Airway epithelial cell (primary cell): ENCODE results near the gene INAFM1. TPM values are rescaled to one million over a fixed set of nuclear protein-coding genes. Genes with fewer than 3 reads are reported as not detected.

Experiments used
- total RNA-seq: library from RNA; depleted of rRNA; stranded (reverse); fragments of >200 nt; gene quantifications from 2 replicates; pipeline ENCODE4 v1.2.3, GENCODE V29; 2015

The INAFM1 gene
- total RNA-seq: 2.0 and 4.9 TPM in 2 replicates

GRCh38 chr19:47274071-47274890 lies at the start of gene INAFM1:
TSS of gene INAFM1 (plus strand) at chr19:47274885. CDS start at chr19:47274920, 35 bp downstream.

GRCh38 chr19:47230921-47231214 lies 43.8 kb upstream of the INAFM1 start, which contains the start of gene BBC3:
TSS of gene BBC3 (minus strand) at chr19:47231199. CDS start at chr19:47228431, 2,768 bp downstream.

GRCh38 chr19:47255879-47256692 lies 18.6 kb upstream of the INAFM1 start, which contains the start of gene CCDC9:
TSS of gene CCDC9 (plus strand) at chr19:47256525. CDS start at chr19:47258401, 1,876 bp downstream.

DNA sequence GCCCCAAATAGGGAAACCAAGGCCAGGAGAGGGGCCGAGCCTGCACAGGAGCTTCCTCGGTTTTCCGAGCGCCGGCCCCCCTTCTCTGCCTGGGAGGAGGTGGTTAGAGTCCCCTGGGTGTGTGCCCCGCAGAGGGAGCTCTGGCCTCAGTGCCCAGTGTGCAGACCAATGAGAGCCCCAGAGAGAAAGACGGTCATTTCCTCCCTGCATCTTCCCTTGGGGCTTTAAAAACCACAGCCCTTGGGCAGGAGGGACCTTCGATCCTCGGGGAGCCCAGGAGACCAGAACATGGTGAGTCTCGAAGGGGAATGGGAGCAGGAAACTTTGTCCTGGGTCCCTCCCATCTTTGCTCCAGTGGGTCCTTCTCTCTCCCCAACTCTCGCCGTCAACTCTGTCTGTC lies 34.9 kb downstream of the INAFM1 start, which contains the start of gene C5AR1:
C5AR1 (plus strand) TSS at position 254 of the 400 bp plus-strand sequence; CDS start at position 289, 35 bp downstream.

Other genes with a start within 250 kb of the INAFM1 start
- 72.8 and 136 TPM in 2 replicates for gene TMEM160, start 226.3 kb upstream of the INAFM1 start, total RNA-seq
- gene ZC3H4, start 161.1 kb upstream of the INAFM1 start, total RNA-seq: 20.0 and 24.6 TPM in 2 replicates
- 111 and 123 TPM in 2 replicates for gene SAE1, start 144.1 kb upstream of the INAFM1 start, total RNA-seq
- gene BBC3, start 43.7 kb upstream of the INAFM1 start, total RNA-seq: 3.5 and 5.9 TPM in 2 replicates
- 12.9 and 13.5 TPM in 2 replicates for gene CCDC9, start 18.4 kb upstream of the INAFM1 start, total RNA-seq
- 0.35 and 0.65 TPM in 2 replicates for gene C5AR1, start 35.0 kb downstream of the INAFM1 start, total RNA-seq
- not detected in 2 replicates for gene C5AR2, start 57.3 kb downstream of the INAFM1 start, total RNA-seq
- gene DHX34, start 74.4 kb downstream of the INAFM1 start, total RNA-seq: 12.2 and 19.5 TPM in 2 replicates
- 1.8 and 2.8 TPM in 2 replicates for gene MEIS3, start 144.6 kb downstream of the INAFM1 start, total RNA-seq
- gene SLC8A2, start 197.0 kb downstream of the INAFM1 start, total RNA-seq: 0.28 and 1.3 TPM in 2 replicates
- gene KPTN, start 209.3 kb downstream of the INAFM1 start, total RNA-seq: 3.6 and 6.8 TPM in 2 replicates
- 74.3 and 92.5 TPM in 2 replicates for gene NAPA, start 240.2 kb downstream of the INAFM1 start, total RNA-seq